GM12875 (cell line): ENCODE data around the gene ZCCHC7.
A peak's percentile ranks its signal among the peaks of the same experiment; 100 is the strongest.
"Not testable (repeated sequence)": the region's sequence is repeated elsewhere in the genome, so short reads cannot be mapped to it uniquely, and the experiment has no call there.

ENCODE experiments used
- H3K4me3 ChIP-seq: one replicate; pipeline ENCODE4 v1.5.1; 2011; ENCODE audit warnings: low read depth, low read length, control low read depth
- TF ChIP-seq, protein P1 (sequence below): IDR thresholded peaks from 2 replicates; pipeline ENCODE4 v1.5.1; 2011; ENCODE audit warnings: low read depth, mild to moderate bottlenecking, control low read depth, inconsistent platforms, low read length, moderate library complexity, borderline replicate concordance; ENCODE audit not compliant: insufficient read depth

The ZCCHC7 gene

DNA sequence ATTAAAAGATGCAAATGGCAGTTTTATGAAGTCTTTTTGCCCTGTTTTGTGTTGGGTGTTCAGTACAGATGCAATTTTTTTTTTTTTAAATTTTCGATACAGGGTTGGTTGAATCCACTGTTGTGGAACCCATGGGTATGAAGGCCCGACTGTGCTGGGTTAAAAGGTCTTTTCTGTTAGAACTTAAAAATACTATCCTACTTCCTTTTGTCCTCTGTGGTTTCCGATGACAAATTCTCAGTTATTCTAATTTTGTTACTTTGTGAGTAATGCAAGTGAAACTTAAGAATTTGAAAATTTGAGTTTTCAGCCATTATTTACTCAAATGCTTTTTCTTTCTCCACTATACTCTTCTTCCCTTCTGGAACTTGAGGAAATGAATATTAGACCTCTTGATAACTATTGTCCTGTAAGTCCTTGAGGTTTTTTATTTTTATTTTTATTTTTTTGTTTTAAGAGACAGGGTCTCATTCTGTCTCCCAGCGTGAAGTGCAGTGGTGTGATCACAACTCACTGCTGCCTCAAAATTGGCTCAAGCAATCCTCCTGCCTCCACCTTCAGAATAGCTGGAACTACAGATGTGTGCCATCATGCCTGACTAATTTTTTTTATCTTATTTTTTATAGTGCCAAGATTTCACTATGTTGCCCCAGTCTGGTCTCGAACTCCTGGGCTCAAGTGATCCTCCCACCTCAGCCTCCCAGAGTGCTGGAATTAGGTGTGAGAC, 67.5 kb downstream of the ZCCHC7 start:
- H3K4me3 ChIP-seq: peak overlapping the region; percentile 26
- TF ChIP-seq, protein P1, sequence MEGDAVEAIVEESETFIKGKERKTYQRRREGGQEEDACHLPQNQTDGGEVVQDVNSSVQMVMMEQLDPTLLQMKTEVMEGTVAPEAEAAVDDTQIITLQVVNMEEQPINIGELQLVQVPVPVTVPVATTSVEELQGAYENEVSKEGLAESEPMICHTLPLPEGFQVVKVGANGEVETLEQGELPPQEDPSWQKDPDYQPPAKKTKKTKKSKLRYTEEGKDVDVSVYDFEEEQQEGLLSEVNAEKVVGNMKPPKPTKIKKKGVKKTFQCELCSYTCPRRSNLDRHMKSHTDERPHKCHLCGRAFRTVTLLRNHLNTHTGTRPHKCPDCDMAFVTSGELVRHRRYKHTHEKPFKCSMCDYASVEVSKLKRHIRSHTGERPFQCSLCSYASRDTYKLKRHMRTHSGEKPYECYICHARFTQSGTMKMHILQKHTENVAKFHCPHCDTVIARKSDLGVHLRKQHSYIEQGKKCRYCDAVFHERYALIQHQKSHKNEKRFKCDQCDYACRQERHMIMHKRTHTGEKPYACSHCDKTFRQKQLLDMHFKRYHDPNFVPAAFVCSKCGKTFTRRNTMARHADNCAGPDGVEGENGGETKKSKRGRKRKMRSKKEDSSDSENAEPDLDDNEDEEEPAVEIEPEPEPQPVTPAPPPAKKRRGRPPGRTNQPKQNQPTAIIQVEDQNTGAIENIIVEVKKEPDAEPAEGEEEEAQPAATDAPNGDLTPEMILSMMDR: no peak

DNA sequence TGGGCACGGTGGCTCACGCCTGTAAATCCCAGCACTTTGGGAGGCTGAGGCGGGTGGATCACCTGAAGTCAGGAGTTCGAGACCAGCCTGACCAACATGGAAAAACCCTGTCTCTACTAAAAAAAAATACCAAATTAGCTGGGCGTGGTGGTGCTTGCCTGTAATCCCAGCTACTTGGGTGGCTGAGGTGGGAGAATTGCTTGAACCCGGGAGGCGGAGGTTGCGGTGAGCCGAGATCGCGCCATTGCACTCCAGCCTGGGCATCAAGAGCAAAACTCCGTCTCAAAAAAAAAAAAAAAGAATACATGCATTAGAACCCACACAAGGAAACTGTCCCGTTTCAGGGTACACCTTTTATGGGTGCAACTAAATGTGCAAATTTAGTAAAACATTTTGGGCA, 70.4 kb downstream of the ZCCHC7 start:
- H3K4me3 ChIP-seq: not testable (repeated sequence)

DNA sequence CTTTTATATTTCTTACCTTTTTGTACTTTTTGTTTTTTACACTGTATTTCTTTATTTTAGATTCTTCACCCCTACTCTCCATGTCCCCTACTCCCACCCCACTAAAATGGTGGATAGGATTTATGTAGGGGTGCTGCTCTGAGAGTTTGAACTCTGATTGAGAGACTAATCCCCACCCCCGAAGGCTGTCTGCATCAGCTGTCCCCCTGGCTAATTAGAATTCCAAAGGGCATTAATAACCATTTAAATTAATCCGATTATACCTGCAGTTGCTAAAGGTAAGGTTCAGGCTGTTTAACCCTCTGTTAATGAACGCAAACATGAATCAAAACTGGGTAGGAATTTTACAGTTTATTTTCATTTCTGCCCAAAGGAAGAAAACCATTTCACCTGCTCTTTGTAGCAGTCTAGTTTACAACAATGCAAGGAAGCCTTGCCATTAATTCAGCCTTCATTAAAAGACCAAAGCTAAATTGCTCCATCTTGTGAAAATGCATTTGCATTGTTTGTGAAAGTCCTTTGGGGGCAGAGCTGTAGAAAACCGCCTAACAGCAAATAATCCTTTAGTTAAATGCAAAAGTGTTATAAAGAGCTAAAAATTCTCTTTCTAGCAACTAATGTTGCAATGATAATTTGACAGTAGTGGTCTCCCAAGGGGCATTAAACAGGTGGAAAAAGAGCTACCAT, 71.2 kb downstream of the ZCCHC7 start:
- TF ChIP-seq, protein P1: no peak
- H3K4me3 ChIP-seq: no peak overlapping the region

DNA sequence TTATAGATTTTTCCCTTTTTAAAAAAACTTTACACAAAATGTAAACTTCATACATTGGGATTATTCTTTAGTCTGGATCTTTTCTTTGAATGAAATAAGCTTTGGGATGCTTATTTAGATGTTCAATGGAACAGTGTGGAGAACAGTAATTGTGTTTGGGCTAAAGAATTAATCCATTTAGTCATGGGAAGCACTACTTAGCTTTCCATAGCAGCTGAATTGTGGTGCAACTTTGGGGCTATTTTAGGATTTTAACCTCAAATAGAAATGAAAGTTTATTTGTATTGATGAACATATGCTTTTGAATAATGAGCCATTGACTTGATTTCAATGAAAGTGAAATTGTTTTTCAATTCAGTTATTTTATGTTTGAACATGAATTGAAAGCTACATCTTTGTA, 72.4 kb downstream of the ZCCHC7 start:
- no peak overlapping the region for H3K4me3 ChIP-seq
- TF ChIP-seq, protein P1: no peak

DNA sequence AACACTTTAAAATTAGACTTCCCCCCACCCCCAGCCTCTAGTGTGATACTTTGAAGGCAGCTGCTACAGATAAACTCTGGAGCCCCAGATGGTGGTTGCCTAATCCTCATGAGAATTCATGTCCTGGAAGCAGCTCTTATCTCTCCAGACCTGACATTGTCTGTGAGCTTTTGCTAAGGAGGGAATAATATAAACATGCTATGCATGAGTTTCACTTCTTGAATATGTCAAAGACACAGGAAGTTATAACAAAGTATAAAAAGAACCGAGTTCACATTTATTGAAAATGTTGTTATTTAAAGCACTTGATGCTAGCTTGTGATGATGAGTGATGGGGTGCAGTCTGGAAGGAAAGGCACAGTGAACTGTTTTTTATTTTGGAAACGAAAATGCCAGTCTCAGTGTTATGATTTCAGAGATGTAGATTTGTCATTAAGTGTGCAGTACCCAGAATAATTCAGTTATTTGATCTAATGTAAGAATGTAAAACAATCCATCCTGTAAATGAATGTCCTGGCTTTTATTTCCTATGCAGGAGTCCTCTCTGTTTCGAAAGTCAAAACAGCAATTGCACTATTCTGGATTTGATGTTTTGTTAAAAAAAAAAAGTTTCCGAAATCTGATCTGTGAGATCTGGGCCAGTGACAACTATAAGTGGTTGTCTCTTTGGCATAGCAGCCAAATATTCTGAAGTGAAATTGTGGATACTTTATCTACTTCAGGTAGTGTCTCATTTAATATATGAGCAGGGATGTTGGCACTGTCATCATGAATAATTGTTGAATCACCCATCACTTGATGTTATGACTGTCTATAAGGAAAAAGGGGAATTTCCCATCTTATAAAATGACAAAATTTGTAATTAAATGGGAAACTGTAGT, 77.0 kb downstream of the ZCCHC7 start:
- TF ChIP-seq, protein P1: no peak
- no peak overlapping the region for H3K4me3 ChIP-seq

DNA sequence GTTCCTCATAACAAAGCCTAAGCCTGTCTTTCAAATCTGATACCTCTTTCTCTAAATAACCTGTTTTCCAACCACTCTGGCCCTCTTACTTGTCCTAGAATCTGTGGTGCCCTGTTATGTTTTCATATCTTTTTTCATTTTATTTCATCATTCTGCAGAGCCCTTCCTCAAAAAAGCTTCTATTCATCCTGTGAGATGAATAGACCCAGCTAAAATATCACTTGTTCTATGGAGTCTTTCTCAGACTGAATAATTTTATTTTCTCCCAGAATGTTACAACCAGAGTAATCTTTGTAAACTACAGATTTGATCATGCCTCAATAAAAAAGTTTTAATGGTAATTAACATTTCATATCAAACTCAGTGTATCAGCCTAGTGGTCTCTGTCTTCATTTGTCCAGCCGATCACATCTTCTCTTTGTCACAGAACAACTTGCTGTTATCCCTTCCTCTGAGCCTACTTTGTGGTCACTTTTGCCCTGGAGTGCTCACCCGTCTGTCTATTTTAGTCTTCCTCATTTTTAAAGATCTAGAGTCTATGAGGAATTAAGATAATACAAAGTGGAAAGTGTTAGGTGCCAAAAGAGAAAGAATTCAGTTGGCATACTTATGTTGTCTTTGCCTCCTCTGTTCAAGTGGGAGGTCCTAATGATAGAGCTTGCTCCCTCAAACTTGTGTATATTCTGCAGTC, 77.8 kb downstream of the ZCCHC7 start:
- no peak overlapping the region for H3K4me3 ChIP-seq
- TF ChIP-seq, protein P1: no peak

DNA sequence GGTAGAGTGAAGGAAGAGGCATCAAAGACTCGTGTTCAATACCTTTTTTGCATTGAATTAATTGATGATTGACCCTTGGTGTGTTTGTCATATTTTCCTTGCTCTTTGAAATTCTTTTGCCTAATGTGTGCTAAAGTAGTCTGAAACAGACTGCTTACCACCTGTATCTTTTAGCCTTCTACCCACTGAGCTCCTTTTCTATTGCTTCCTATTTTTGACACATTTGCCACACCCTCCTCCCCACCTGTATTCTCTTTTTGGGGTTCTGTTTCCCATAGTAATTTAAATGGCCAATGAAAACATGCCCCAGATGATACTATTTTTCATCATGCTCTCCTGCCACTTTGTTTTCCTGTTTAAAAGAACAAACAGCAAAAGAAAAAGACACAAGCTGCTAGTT, 78.5 kb downstream of the ZCCHC7 start:
- TF ChIP-seq, protein P1: no peak
- no peak overlapping the region for H3K4me3 ChIP-seq
